Measurements from ENCODE around the gene ARID5B.

DNA sequence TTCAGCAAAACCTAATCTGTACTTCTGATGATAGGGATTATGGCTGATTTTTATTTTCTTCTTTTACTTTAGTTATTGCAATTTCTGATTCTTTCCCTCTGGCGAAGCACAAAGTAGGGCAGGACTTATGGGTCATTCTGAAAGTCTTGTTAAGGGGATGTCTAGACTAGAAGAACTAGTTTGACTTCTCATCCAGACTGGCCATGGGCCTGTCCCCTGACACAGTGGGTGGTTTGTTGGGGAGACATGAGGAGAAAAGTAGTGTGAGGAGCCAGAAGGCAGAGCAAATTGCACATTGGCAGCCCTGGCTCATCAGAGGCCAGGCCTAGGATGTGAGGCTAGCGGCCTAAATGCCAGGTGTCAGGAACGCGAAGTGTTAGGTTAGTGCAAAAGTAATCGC lies 214.3 kb downstream of the ARID5B start:
- TF ChIP-seq ZNF274 (IDR thresholded peaks at IDR 0.05; ENCODE audit: low read depth, low read length) (no peak), SUZ12 (IDR thresholded peaks at IDR 0.05; ENCODE audit: extremely low read depth, insufficient read depth, insufficient read length) (no peak), YY1 (IDR thresholded peaks at IDR 0.05; ENCODE audit: insufficient read depth, insufficient read length) (no peak)

Measured in NT2/D1 (cell line).